GM18526 (cell line): ENCODE results near the gene HLA-C.

ENCODE experiments used
- POLR2A ChIP-seq: IDR thresholded peaks from 3 replicates; pipeline ENCODE4 v1.6.1; 2011; ENCODE audit not compliant: insufficient read length; ENCODE audit errors: extremely low read depth

The HLA-C gene

GRCh38 chr6:31271641-31272357 lies at the start of gene HLA-C:
Gene HLA-C, minus strand, starts transcription at chr6:31272092. Its CDS starts 21 bp downstream, at chr6:31272071.
- peak; percentile 94 for TF ChIP-seq POLR2A

- TF ChIP-seq POLR2A = no peak
Observed at GRCh38 chr6:31321005-31321707, 49.3 kb upstream of the HLA-C start.

GRCh38 chr6:31317036-31317435 lies 45.1 kb upstream of the HLA-C start:
- TF ChIP-seq POLR2A = no peak

DNA sequence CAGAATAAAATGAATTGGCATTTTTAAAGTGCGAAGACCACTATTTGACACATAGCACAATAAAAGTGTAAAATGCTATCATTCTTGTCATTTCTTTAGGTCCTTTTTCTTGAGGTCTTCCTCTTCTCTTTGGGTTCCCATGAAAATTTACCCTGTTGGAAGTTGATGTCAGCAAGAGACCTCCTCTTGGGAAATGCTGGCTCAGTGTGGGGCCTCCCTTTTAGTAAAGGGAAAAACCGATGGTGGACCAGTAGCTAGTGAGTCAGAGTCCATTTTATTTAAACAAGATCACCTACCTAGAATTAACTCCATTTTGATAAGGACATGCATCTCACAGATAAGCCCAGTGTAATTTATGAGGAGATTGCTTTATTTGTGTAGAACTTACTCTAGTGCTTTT lies 37.7 kb upstream of the HLA-C start:
- TF ChIP-seq POLR2A = no peak

GRCh38 chr6:31308845-31309175 lies 36.9 kb upstream of the HLA-C start:
- no peak for TF ChIP-seq POLR2A

GRCh38 chr6:31308050-31308844 lies 36.4 kb upstream of the HLA-C start:
- TF ChIP-seq POLR2A = no peak

DNA sequence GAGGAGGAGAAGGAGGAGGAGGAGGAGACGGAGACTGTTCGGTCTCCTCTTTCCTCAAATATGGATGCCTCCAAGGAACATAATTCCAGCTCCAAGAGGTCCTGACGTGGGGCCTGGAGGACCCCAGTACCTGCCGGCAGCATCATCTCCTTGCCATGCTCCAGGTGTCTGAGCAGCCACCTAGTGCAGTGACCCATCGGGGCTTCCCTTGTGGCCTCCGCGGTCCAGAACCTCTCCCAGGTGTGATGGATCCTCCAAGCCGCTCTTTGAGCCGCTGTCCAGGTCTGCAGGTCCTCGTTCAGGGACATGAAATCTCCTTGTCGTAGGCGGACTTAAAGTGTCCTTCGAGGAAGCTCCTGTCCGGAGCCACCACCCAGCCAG lies 35.8 kb upstream of the HLA-C start:
- TF ChIP-seq POLR2A = no peak

- no peak for TF ChIP-seq POLR2A
Observed at GRCh38 chr6:31305703-31306219, 33.9 kb upstream of the HLA-C start.

- TF ChIP-seq POLR2A = no peak
Observed at GRCh38 chr6:31304683-31305082, 32.8 kb upstream of the HLA-C start.

DNA sequence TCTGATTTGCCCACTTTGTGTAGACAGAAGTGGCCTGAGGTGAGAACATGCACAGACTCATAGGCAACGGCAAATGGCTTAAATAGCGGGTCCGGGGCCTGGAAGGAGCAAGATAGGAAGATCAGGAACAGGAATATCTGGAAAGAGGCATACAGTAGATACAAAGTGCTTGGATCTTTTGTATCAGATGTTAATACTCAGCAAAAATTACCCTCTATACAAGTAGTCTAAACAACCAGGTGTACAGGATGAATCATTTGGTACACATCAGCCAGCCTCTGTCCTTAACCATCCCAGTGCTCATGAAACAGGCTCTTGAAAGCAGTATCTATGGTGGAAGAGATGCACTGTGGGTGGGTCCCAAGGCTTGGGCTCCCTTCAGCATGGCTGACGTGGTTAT lies 28.9 kb upstream of the HLA-C start:
- TF ChIP-seq POLR2A = no peak

GRCh38 chr6:31299947-31300346 lies 28.1 kb upstream of the HLA-C start:
- no peak for TF ChIP-seq POLR2A

GRCh38 chr6:31299511-31299910 lies 27.6 kb upstream of the HLA-C start:
- no peak for TF ChIP-seq POLR2A

DNA sequence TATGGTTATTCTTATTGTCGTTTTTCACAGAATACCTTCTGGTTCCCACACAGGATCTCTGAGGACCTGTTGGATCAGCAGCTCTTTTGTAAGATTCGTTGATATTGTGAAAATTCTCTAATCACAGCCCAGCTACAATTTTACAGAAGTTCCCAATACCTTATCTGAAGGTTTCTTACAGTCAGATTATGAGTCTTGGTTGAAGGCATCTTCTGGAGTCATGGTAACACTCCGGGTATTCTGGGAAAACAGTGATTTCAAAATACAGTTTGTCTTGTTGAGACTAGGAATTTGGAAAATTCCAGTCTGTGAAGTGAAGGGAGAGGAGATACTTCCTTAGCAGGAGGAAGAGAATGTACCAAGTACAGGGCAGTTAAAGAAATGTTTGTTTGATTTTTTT lies 22.2 kb upstream of the HLA-C start:
- TF ChIP-seq POLR2A = no peak

DNA sequence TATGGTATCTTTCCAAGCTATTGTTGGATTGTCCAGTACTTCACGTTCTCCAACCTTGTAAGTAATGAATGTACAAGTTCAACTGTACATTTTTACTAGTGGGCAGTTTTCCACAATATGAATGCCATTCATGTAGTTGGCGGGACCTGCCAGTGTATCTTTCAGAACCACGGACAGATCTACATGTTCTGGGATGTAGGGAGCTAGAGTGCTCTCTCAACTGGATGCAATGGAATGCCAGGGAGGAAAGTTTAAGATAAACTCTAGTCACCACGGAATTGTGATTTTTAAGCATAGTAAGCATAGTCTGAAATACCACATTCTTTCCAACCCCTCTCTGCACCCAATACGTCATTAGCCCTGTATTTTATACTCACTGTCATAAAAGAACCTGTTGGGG lies 21.5 kb upstream of the HLA-C start:
- TF ChIP-seq POLR2A = no peak

GRCh38 chr6:31289788-31290187 lies 17.9 kb upstream of the HLA-C start:
- no peak for TF ChIP-seq POLR2A

DNA sequence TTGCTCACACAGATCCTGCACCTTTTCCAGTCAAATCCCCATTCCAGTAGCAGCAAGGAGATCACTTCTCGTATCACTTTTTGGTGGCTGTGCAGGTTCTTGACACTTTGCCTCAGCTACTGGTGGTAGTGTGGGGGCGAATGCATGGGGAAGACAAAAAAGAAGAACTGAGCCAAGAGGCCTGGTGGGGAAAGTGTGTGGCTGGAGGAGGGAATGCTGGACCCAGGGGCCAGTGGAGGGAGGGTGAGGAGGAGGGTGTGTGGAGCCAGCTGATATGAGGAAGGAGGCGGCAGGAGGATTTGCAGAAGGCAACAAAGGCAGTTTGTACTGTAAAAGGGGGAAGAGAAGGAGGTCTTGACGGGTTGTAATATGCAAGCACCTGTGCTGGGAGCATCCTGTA lies 15.7 kb upstream of the HLA-C start:
- TF ChIP-seq POLR2A = no peak

DNA sequence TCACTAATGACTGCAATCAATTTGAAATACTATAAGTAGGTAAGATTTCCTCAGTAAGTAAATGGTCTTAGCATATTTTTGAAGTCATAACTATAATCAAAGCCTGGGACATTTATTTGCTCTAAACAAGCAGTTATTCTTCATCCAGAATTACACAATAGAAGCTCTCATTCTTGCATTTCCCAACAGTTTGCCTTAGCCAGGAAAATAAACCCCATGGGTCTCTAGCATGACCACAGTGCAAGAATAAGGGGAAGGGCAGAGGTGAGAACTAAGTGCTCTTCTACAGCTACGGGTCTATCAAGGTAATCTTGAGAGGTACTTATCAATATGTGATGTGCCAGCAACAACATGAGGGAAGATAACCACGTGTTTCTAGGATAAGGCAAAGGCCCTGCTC lies 14.1 kb upstream of the HLA-C start:
- TF ChIP-seq POLR2A = no peak

DNA sequence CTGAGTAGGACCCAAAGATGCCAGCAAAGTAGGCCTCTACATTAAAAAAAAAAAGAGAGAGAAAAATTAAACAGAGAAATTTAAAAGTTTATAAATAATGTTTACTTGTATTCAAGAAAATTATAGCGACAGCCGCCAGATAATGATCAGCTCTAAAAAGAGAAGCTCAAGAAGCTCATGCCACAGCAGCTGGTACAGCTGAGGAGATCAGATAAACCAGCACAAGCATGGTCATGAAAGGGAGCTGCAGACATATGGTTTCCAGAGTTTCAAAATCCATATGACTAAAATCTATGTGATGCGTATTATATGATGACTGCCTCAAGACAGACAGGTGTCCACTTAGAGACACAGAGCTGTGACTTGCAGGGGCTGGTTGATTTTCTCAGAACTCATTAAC lies 13.6 kb upstream of the HLA-C start:
- no peak for TF ChIP-seq POLR2A
